ENCODE measurements around the gene YAP1.

Gene YAP1

GRCh38 chr11:102109896-102110760 is at the start of gene YAP1:
TSS of gene YAP1 (plus strand) at chr11:102110447. CDS start at chr11:102110849, 402 bp downstream.
- peak; percentile 9 to 45 (median 17) for DNase-seq

GRCh38 chr11:102061276-102061675 is 49.0 kb upstream of the YAP1 start:
- no peak for DNase-seq

GRCh38 chr11:102062106-102062505 is 48.1 kb upstream of the YAP1 start:
- no peak for DNase-seq

GRCh38 chr11:102064316-102064715 is 45.9 kb upstream of the YAP1 start:
- DNase-seq, result no peak

- DNase-seq, result no peak
Observed at GRCh38 chr11:102070766-102071165, 39.5 kb upstream of the YAP1 start.

- DNase-seq, result no peak
Observed at GRCh38 chr11:102071497-102072472, 38.5 kb upstream of the YAP1 start.

- DNase-seq, result no peak
Observed at GRCh38 chr11:102073253-102073652, 37.0 kb upstream of the YAP1 start.

GRCh38 chr11:102079625-102080024 is 30.6 kb upstream of the YAP1 start:
- DNase-seq, result no peak

- no peak for DNase-seq
Observed at GRCh38 chr11:102081313-102081712, 28.9 kb upstream of the YAP1 start.

GRCh38 chr11:102085864-102086551 is 24.2 kb upstream of the YAP1 start:
- no peak for DNase-seq

GRCh38 chr11:102097186-102097585 is 13.1 kb upstream of the YAP1 start:
- DNase-seq, result no peak

- no peak for DNase-seq
Observed at GRCh38 chr11:102099755-102100154, 10.5 kb upstream of the YAP1 start.

GRCh38 chr11:102108734-102109440 is 1.4 kb upstream of the YAP1 start:
- no peak for DNase-seq

GRCh38 chr11:102110761-102111010 is 439 bp downstream of the YAP1 start:
- no peak for DNase-seq

- DNase-seq, result no peak
Observed at GRCh38 chr11:102111011-102111786, 952 bp downstream of the YAP1 start.

- DNase-seq, result no peak
Observed at GRCh38 chr11:102111787-102112508, 1.7 kb downstream of the YAP1 start.

GRCh38 chr11:102112509-102112821 is 2.2 kb downstream of the YAP1 start:
- no peak for DNase-seq

GRCh38 chr11:102114032-102114431 is 3.8 kb downstream of the YAP1 start:
- DNase-seq, result no peak

GRCh38 chr11:102115557-102115956 is 5.3 kb downstream of the YAP1 start:
- DNase-seq, result no peak

GRCh38 chr11:102116453-102117205 is 6.4 kb downstream of the YAP1 start:
- no peak for DNase-seq

All from activated naive CD4-positive, alpha-beta T cell (primary cell).